Measurements from ENCODE around the gene ZMYND15.

Gene ZMYND15

GRCh38 chr17:4744999-4745969, 5.7 kb downstream of the ZMYND15 start:
- no peak for DNase-seq

GRCh38 chr17:4747847-4748246, 8.2 kb downstream of the ZMYND15 start:
- peak; percentile 44 for DNase-seq

- DNase-seq: no peak
These were observed 9.1 kb downstream of the ZMYND15 start for GRCh38 chr17:4748686-4749085.

- DNase-seq: no peak
These were observed 11.0 kb downstream of the ZMYND15 start for GRCh38 chr17:4750606-4751005.

GRCh38 chr17:4751932-4752331, 12.3 kb downstream of the ZMYND15 start:
- no peak for DNase-seq

GRCh38 chr17:4753392-4753791, 13.8 kb downstream of the ZMYND15 start:
- DNase-seq: no peak

GRCh38 chr17:4759776-4760236, 20.2 kb downstream of the ZMYND15 start:
- DNase-seq: no peak

GRCh38 chr17:4764595-4764994, 25.0 kb downstream of the ZMYND15 start:
- no peak for DNase-seq

GRCh38 chr17:4766201-4766600, 26.6 kb downstream of the ZMYND15 start:
- peak; percentile 11 for DNase-seq

- no peak for DNase-seq
These were observed 27.1 kb downstream of the ZMYND15 start for GRCh38 chr17:4766723-4767122.

GRCh38 chr17:4768298-4768697, 28.7 kb downstream of the ZMYND15 start:
- DNase-seq: no peak

- DNase-seq: no peak
These were observed 30.0 kb downstream of the ZMYND15 start for GRCh38 chr17:4769628-4770027.

GRCh38 chr17:4771519-4772234, 32.0 kb downstream of the ZMYND15 start, which contains the start of gene TM4SF5:
Gene TM4SF5 (plus strand): TSS chr17:4771886. CDS start chr17:4771923, 37 bp downstream.
- DNase-seq: no peak

- DNase-seq: no peak
These were observed 32.6 kb downstream of the ZMYND15 start for GRCh38 chr17:4772235-4772613.

- DNase-seq: no peak
These were observed 38.5 kb downstream of the ZMYND15 start for GRCh38 chr17:4777969-4778760.

- no peak for DNase-seq
These were observed 40.8 kb downstream of the ZMYND15 start for GRCh38 chr17:4780325-4780955.

- DNase-seq: no peak
These were observed 43.0 kb downstream of the ZMYND15 start for GRCh38 chr17:4782652-4783051.

- no peak for DNase-seq
These were observed 45.9 kb downstream of the ZMYND15 start for GRCh38 chr17:4785311-4786105.

- no peak for DNase-seq
These were observed 46.5 kb downstream of the ZMYND15 start, which contains the start of gene VMO1 for GRCh38 chr17:4786106-4786511. Gene VMO1 (minus strand): TSS chr17:4786364. CDS start chr17:4786352, 12 bp downstream.

GRCh38 chr17:4786516-4786915, 46.9 kb downstream of the ZMYND15 start:
- no peak for DNase-seq

GRCh38 chr17:4788159-4788806, 48.6 kb downstream of the ZMYND15 start:
- DNase-seq: no peak

All from CD4-positive, alpha-beta T cell treated with Interleukin-4 for 4 hours (primary cell).